ENCODE data around the gene NFKBIE.

NFKBIE gene

DNA sequence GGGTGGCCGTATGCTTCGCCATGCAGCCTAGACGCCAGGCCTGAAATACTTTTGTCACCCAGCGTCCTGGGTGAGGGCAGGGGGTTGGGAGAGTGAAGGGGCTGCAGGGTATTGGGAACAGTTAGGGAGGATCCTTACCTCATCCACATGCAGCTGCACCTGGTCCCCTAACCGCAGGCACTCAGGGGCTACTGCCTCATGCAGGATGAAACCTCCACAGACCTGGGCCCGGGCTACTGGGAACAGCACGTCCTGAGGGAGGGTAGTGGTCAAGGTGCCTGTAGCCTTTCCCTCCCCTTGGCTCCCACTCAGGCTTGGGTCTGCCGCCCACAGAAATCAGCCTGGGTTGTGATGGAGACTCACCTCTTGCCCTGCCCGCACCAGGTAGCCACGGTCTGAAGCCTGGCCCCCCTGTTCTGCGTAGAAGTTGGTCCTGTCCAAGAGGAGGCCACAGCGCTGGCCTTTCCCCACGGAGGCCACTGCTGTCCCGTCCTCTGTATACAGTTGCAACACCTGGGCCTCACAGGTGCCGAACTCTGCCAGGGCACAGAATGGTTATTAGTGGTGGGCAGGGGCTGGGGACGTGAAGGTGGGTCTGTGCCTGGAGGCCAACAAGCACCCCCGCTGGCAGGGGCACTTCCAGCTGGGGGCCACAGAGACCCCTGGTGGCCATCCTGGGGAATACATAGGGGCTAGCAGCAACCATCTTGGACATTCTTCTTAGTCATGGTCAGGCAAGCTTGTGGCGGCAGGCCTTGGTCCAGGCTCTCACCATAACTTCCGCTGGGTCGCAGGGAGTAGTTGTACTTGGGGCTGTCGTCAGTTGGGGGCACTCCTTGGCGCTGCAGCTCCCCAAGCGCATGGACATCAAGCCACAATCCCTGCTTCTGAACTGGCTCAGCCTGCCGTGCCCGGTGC, 39.2 kb upstream of the NFKBIE start:
- H3K4me1 Mint-ChIP-seq = peaks cover 13% of the 10 kb centered on the region
- no peaks in the 10 kb centered on the region for H3K9me3 Mint-ChIP-seq
- TF ChIP-seq, protein P1, sequence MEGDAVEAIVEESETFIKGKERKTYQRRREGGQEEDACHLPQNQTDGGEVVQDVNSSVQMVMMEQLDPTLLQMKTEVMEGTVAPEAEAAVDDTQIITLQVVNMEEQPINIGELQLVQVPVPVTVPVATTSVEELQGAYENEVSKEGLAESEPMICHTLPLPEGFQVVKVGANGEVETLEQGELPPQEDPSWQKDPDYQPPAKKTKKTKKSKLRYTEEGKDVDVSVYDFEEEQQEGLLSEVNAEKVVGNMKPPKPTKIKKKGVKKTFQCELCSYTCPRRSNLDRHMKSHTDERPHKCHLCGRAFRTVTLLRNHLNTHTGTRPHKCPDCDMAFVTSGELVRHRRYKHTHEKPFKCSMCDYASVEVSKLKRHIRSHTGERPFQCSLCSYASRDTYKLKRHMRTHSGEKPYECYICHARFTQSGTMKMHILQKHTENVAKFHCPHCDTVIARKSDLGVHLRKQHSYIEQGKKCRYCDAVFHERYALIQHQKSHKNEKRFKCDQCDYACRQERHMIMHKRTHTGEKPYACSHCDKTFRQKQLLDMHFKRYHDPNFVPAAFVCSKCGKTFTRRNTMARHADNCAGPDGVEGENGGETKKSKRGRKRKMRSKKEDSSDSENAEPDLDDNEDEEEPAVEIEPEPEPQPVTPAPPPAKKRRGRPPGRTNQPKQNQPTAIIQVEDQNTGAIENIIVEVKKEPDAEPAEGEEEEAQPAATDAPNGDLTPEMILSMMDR (IDR thresholded peaks at IDR 0.05) = peak; percentile 84
- peaks cover 2% of the 10 kb centered on the region for H3K27me3 Mint-ChIP-seq (ENCODE audit: low read depth, poor library complexity)
- H3K27ac Mint-ChIP-seq = no peak overlapping the region
- DNase-seq = peak; percentile 57
- H3K36me3 Mint-ChIP-seq (ENCODE audit: low read depth) = peaks cover 56% of the 10 kb centered on the region
- no peak overlapping the region for H3K4me3 Mint-ChIP-seq

DNA sequence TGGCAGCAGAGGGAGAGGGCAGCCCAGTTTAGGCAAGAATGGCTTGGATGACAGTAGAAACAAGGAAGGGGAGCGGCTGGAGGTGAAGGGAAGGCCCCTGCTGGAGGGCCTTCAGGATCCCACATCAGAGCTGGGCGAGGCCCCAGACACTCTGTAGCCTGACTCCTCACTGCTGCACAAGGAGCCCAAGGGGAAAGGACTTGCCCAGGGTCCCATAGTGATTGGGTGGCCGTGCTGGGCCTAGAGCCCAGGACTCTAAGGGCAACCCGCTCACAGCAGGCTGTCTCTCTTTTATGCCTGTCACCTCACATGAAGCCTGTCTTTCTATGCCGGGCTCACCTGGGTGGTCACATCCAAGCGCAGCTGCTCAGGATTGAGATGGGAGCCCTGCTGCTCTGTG, 38.5 kb upstream of the NFKBIE start:
- TF ChIP-seq, protein P1 (IDR thresholded peaks at IDR 0.05) = no peak
- Mint-ChIP-seq H3K4me3 (no peak overlapping the region), H3K27me3 (ENCODE audit: low read depth, poor library complexity) (peaks cover 9% of the 10 kb centered on the region), H3K27ac (no peak overlapping the region), H3K36me3 (ENCODE audit: low read depth) (peaks cover 58% of the 10 kb centered on the region), H3K4me1 (peaks cover 13% of the 10 kb centered on the region), H3K9me3 (no peaks in the 10 kb centered on the region)
- DNase-seq = no peak

DNA sequence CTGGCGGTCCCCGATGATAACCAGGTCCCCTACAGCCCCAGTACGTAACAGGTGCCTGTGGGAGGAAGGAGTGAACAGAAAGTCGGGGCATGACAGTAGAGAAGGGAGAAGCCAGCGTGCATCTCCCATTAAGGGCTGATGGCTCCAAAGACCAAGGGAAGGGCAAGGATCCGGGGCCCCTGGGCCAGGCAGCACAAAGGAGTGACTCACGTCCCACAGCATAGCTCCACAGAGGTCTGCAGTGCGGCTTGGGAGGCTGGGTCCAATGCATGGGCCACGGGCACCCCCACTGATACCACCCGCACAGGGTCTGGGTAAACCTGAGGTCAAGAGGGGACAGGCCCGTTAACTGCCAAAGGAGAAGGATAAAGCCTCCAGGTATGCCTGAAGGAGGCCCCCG, 37.5 kb upstream of the NFKBIE start:
- TF ChIP-seq, protein P1 (IDR thresholded peaks at IDR 0.05) = no peak
- H3K36me3 Mint-ChIP-seq (ENCODE audit: low read depth) = peaks cover 51% of the 10 kb centered on the region
- no peak for DNase-seq
- peaks cover 17% of the 10 kb centered on the region for H3K4me1 Mint-ChIP-seq
- no peaks in the 10 kb centered on the region for H3K9me3 Mint-ChIP-seq
- H3K27me3 Mint-ChIP-seq (ENCODE audit: low read depth, poor library complexity) = peaks cover 19% of the 10 kb centered on the region
- H3K27ac Mint-ChIP-seq = no peak overlapping the region
- H3K4me3 Mint-ChIP-seq = no peak overlapping the region

DNA sequence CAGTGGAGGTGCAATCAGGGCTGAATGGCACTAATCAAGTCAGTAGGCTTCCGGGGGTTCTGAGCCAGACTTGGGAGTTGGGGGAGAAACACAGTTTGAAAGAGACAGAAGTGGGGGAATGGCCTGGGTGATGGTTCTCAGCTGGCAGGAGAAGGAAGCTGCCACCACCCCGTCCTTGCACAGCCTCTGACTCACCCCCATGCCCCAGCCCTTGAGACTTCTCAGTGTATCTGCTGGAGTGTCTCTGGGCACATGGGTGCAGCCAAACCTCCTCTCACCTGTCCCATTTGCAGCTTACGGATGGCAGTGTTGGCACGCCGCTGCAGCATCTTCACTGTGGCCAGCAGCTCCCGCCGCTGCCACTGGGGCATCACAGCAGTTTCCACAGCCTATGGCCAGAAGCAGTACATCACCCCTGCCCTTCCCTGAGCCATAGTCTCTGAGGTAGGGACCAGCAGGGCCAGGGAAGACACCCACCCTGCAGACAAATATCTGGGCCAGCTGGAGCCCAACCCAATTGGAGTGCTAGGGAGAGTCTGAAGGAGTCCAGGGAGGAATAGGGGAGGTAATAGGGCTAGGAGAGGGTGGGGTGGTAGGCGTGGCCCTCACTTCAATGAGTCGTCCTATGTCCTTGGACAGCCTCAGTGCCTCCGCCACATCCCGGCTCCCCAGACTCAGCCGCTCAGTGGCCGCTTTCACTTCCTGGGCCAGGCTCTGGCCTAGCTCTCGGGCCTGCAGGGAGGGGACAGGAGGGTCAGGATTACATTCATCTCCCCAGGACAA, 36.6 kb upstream of the NFKBIE start:
- H3K4me1 Mint-ChIP-seq = peaks cover 20% of the 10 kb centered on the region
- H3K27me3 Mint-ChIP-seq (ENCODE audit: low read depth, poor library complexity) = peaks cover 24% of the 10 kb centered on the region
- no peak for DNase-seq
- TF ChIP-seq, protein P1 (IDR thresholded peaks at IDR 0.05) = no peak
- peaks cover 49% of the 10 kb centered on the region for H3K36me3 Mint-ChIP-seq (ENCODE audit: low read depth)
- H3K9me3 Mint-ChIP-seq = no peaks in the 10 kb centered on the region
- H3K4me3 Mint-ChIP-seq = no peak overlapping the region
- no peak overlapping the region for H3K27ac Mint-ChIP-seq

DNA sequence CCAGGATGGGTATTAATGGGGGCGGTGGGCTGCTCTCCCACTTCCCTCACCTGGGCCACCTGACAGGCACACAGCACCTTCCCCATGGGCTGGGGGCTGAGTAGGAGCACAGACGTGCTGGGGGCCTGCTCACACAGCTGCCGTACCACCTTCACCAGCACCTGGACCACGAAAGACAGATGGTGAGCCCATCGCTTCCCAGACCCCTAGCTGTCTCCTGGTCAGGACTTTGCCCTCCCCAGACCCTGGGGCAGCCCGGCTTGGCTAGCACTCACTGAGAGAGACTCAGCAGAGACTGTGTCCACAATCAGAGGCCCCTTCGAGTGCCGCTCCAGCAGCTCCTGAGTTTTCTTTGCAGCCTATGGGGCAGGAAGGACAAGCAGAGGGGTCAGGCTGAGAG, 35.8 kb upstream of the NFKBIE start:
- H3K4me1 Mint-ChIP-seq = peaks cover 20% of the 10 kb centered on the region
- DNase-seq = no peak
- no peak overlapping the region for H3K4me3 Mint-ChIP-seq
- H3K9me3 Mint-ChIP-seq = no peaks in the 10 kb centered on the region
- TF ChIP-seq, protein P1 (IDR thresholded peaks at IDR 0.05) = no peak
- H3K27ac Mint-ChIP-seq = no peak overlapping the region
- H3K27me3 Mint-ChIP-seq (ENCODE audit: low read depth, poor library complexity) = peaks cover 33% of the 10 kb centered on the region
- H3K36me3 Mint-ChIP-seq (ENCODE audit: low read depth) = peaks cover 49% of the 10 kb centered on the region

Data from nephron progenitor cell (in vitro differentiated cells).